K562 (cell line): ENCODE data around the gene ATXN1. TPM values are rescaled to one million over a fixed set of nuclear protein-coding genes. Genes with fewer than 3 reads are reported as not detected.

ENCODE experiments used
- ATAC-seq: fragments of 200-7000 bp; cut with Tn5 transposase; 3 replicates; pipeline ENCODE4 v1.9.1; 2020; ENCODE audit warnings: moderate library complexity
- BruUV-seq: library from RNA; stranded (reverse); fragments of 400-500 nt; replicated peaks from 2 replicates; lab custom pipeline; 2021; lab: Mats Ljungman, UMichigan
- CTCF ChIA-PET: fragments of 300-600 bp; formaldehyde crosslinking; extraction: SDS; loops from one replicate; lab custom pipeline; 2021; ENCODE audit warnings: low intra/inter-chr PET ratio; lab: Yijun Ruan, JAX
- POLR2A ChIA-PET: fragments of 300-600, 350-650 bp; sonication (Branson Sonifier 250); formaldehyde crosslinking; extraction: SDS; loops from one replicate; lab custom pipeline; 2021; ENCODE audit warnings: antibody characterized with exemption, inconsistent platforms; lab: Yijun Ruan, JAX
- DNase-seq, 4 experiments: peaks; one replicate each; pipeline versions ENCODE4 v3.0.0 to v3.0.0-alpha.2; 2011 to 2018; ENCODE audit warnings: low spot score in 3 of 4, mixed read lengths in 3 of 4; ENCODE audit errors: extremely low read depth in 1 of 4
- FAIRE-seq: peaks from 2 replicates; lab custom pipeline; 2011; peaks lifted over from hg19 to GRCh38; lab: Jason Lieb, UNC
- H2AFZ ChIP-seq: 2 replicates; pipeline ENCODE4 v1.6.0; 2011; ENCODE audit warnings: low read depth, low read length, control low read depth, inconsistent platforms
- H3K27ac ChIP-seq: fragments of 200-600 bp; 3 replicates; pipeline ENCODE4 v1.8.0; 2011; ENCODE audit warnings: low read depth, mild to moderate bottlenecking, control low read depth, inconsistent platforms, low read length, moderate library complexity, mixed read lengths; ENCODE audit errors: extremely low read depth
- H3K27me3 ChIP-seq, 2 experiments: fragments of 300-600 bp in 1 of 2; 2 replicates in 1 of 2; 3 replicates in 1 of 2; pipeline versions ENCODE4 v1.6.0 to v1.8.0; 2011; ENCODE audit warnings: inconsistent platforms in 2 of 2, low read length in 2 of 2, mild to moderate bottlenecking in 1 of 2, mixed read lengths in 1 of 2, moderate library complexity in 1 of 2; ENCODE audit not compliant: control insufficient read depth in 2 of 2, insufficient read depth in 2 of 2
- H3K36me3 ChIP-seq: fragments of 300-600 bp; 3 replicates; pipeline ENCODE4 v1.8.0; 2011; ENCODE audit warnings: mild to moderate bottlenecking, low read length, inconsistent platforms; ENCODE audit not compliant: control insufficient read depth, insufficient read depth
- H3K4me1 ChIP-seq, 2 experiments: fragments of 200-600 bp in 1 of 2; replicated peaks in 1 of 2; 2 replicates in 1 of 2; 3 replicates in 1 of 2; pipeline versions ENCODE4 v1.5.1 to v1.8.0; 2011; ENCODE audit warnings: inconsistent platforms in 2 of 2, low read length in 2 of 2, mild to moderate bottlenecking in 1 of 2, mixed read lengths in 1 of 2, moderate library complexity in 1 of 2; ENCODE audit not compliant: control insufficient read depth in 2 of 2, insufficient read depth in 2 of 2
- H3K4me2 ChIP-seq: 2 replicates; pipeline ENCODE4 v1.6.1; 2011; ENCODE audit warnings: low read length, control low read depth, inconsistent platforms, mixed read lengths; ENCODE audit not compliant: insufficient read depth
- H3K4me3 ChIP-seq: fragments of 200-600 bp; sonication (generic), shearing (Covaris generic); 2 replicates; pipeline ENCODE4 v1.5.1; 2016; ENCODE audit warnings: control low read depth, inconsistent platforms
- H3K79me2 ChIP-seq: fragments of 200-600 bp; 3 replicates; pipeline ENCODE4 v1.8.0; 2011; ENCODE audit warnings: low read length, inconsistent platforms; ENCODE audit not compliant: control insufficient read depth, insufficient read depth
- H3K9ac ChIP-seq, 2 experiments: 2 replicates each; pipeline versions ENCODE4 v1.6.0 to v1.6.1; 2011; ENCODE audit warnings: low read depth in 2 of 2, low read length in 2 of 2, control low read depth in 1 of 2, inconsistent platforms in 1 of 2, mild to moderate bottlenecking in 1 of 2, mixed read lengths in 1 of 2; ENCODE audit not compliant: insufficient read depth in 1 of 2
- H3K9me1 ChIP-seq: one replicate; pipeline ENCODE4 v1.6.0; 2011; ENCODE audit warnings: inconsistent platforms, mild to moderate bottlenecking, low read length, moderate library complexity; ENCODE audit not compliant: control insufficient read depth, insufficient read depth
- H3K9me3 ChIP-seq: replicated peaks from 2 replicates; pipeline ENCODE4 v1.5.1; 2011; ENCODE audit warnings: low read depth, low read length, inconsistent platforms; ENCODE audit not compliant: control insufficient read depth, insufficient read depth
- H4K20me1 ChIP-seq: replicated peaks from 2 replicates; pipeline ENCODE4 v1.6.1; 2011; ENCODE audit warnings: low read length, inconsistent platforms, mixed read lengths; ENCODE audit not compliant: control insufficient read depth, insufficient read depth
- ARID4B ChIP-seq: sonication (generic); formaldehyde crosslinking; IDR thresholded peaks from 2 replicates; pipeline ENCODE4 v1.8.0; 2022; ENCODE audit warnings: mild to moderate bottlenecking, missing genetic modification reagents
- CBFB ChIP-seq: sonication (generic); formaldehyde crosslinking; IDR thresholded peaks from 2 replicates; pipeline ENCODE4 v1.4.0; 2020; ENCODE audit warnings: mild to moderate bottlenecking, missing genetic modification reagents
- MAFF ChIP-seq: IDR thresholded peaks from 2 replicates; pipeline ENCODE4 v1.6.1; 2012; ENCODE audit warnings: low read length, improper control_type of control experiment
- MCM5 ChIP-seq: fragments of 450-650 bp; IDR thresholded peaks from 2 replicates; pipeline ENCODE4 v1.6.1; 2016; ENCODE audit warnings: low read depth
- MYBL2 ChIP-seq, 2 experiments: fragments of 450-650 bp in 1 of 2; sonication (generic) in 1 of 2; formaldehyde crosslinking in 1 of 2; IDR thresholded peaks; 2 replicates each; pipeline versions ENCODE4 v1.6.1 to v1.8.1; 2017 to 2022; ENCODE audit warnings: borderline replicate concordance in 1 of 2, inconsistent platforms in 1 of 2, low read depth in 1 of 2, mild to moderate bottlenecking in 1 of 2, missing genetic modification reagents in 1 of 2, moderate library complexity in 1 of 2
- RAD51 ChIP-seq: fragments of 450-650 bp; IDR thresholded peaks from 2 replicates; pipeline ENCODE4 v1.7.1; 2016; ENCODE audit warnings: low read depth, mild to moderate bottlenecking, borderline replicate concordance
- SREBF1 ChIP-seq: fragments of 150-350 bp; IDR thresholded peaks from 2 replicates; pipeline ENCODE4 v1.6.1; 2014; ENCODE audit warnings: antibody characterized with exemption, low read depth, low read length, borderline replicate concordance
- SREBF2 ChIP-seq: sonication (generic); formaldehyde crosslinking; IDR thresholded peaks from 2 replicates; pipeline ENCODE4 v1.4.0; 2020; ENCODE audit warnings: mild to moderate bottlenecking, missing genetic modification reagents
- SRSF7 ChIP-seq: fragments of 200-400 bp; formaldehyde crosslinking; optimal IDR thresholded peaks from 2 replicates; pipeline ENCODE3; 2017; ENCODE audit warnings: mild to moderate bottlenecking, low read depth, low read length
- ZNF398 ChIP-seq: fragments of 250-450 bp; sonication (Bioruptor Pico); IDR thresholded peaks from 2 replicates; pipeline ENCODE4 v1.8.0; 2021; ENCODE audit warnings: moderate library complexity, mild to moderate bottlenecking, inconsistent platforms
- ZNF592 ChIP-seq: fragments of 450-650 bp; IDR thresholded peaks from 2 replicates; pipeline ENCODE4 v1.6.1; 2017; ENCODE audit warnings: antibody characterized with exemption, mild to moderate bottlenecking
- WGBS: fragments of 100-300 bp; shearing (Covaris generic); methylation state at CpG from one replicate; pipeline ENCODE4 v1.1.6; 2016; ENCODE audit warnings: low coverage, mixed read lengths; ENCODE audit not compliant: insufficient coverage; ENCODE audit errors: missing lambda C conversion rate; 5-methylcytosine and 5-hydroxymethylcytosine counted together
- in situ Hi-C: fragments of 300-500 bp; cut with MboI; formaldehyde crosslinking; loops from 4 replicates; pipeline ENCODE4 v1.15.0; 2018; ENCODE audit warnings: inconsistent platforms, mixed read lengths
- intact Hi-C: fragments of 100-400 bp; cut with micrococcal nuclease; formaldehyde crosslinking; loops from 2 replicates; pipeline ENCODE4 v1.14.2; 2022
- polyA plus RNA-seq, 8 experiments: library from polyadenylated mRNA; depleted of rRNA in 4 of 8; stranded (reverse) in 5 of 8; unstranded in 3 of 8; fragments of >200 nt; fragmentation: Nextera tagmentation in 2 of 8; fragmentation: Illumina TruSeq in 1 of 8; extraction: Ambion mirVana in 2 of 8; extraction: Trizol in 1 of 8; gene quantifications; 2 replicates each; pipeline versions ENCODE4 v1.2.1 to v1.2.3, GENCODE V29; 2011 to 2014; ENCODE audit warnings: inconsistent platforms in 1 of 8, missing spikeins in 1 of 8
- total RNA-seq, 7 experiments: library from RNA; depleted of rRNA in 6 of 7; stranded (reverse); fragments of >200 nt in 6 of 7; fragmentation: Illumina TruSeq in 2 of 7; extraction: Trizol in 2 of 7; gene quantifications; 2 replicates each; pipeline versions ENCODE4 v1.2.1 to v1.2.3, GENCODE V29; 2011 to 2021; ENCODE audit warnings: low replicate concordance in 1 of 7

ATXN1 gene
- total and polyA plus RNA-seq, 9 of the 15 experiments (the other 6 are each of a cell fraction or from before 2014, with no cell fraction given): under 0.01 to 1.2 (median 0.58) TPM

- Histone ChIP-seq H3K79me2 (no peaks in the 10 kb centered on the region), H3K36me3 (no peaks in the 10 kb centered on the region), H3K4me1 (no peaks in the 10 kb centered on the region), H2AFZ (no peak overlapping the region), H3K9me3 (no peaks in the 10 kb centered on the region), H3K9ac (no peak overlapping the region), H3K4me3 (no peak overlapping the region), H3K27ac (no peak overlapping the region), H3K9me1 (no peaks in the 10 kb centered on the region), H3K27me3 (peaks cover 4 to 6% of the 10 kb centered on the region in 2 experiments), H3K4me2 (no peak overlapping the region), H4K20me1 (no peaks in the 10 kb centered on the region)
- in situ Hi-C loops: no loop called here
- FAIRE-seq: no peak
- DNase-seq: no peak
- intact Hi-C loops: no loop called here
- ATAC-seq: no peak
- WGBS: 2% methylated on average over 6 of the region's 6 CpGs
- CTCF ChIA-PET: no interaction called here
- no TSS peak for BruUV-seq
- POLR2A ChIA-PET: interaction anchor here (1.1 kb wide), 1 partner anchor 176 kb away, joined by 3 read pairs; no protein-coding TSS in a partner anchor
- TF ChIP-seq MAFF (no peak), MCM5 (no peak), SREBF2 (no peak), MYBL2 (IDR thresholded peaks at IDR 0.05; ENCODE audit: low read depth) (no peak), MYBL2 (CRISPR knock-in tag; IDR thresholded peaks at IDR 0.05; ENCODE audit: borderline replicate concordance) (no peak), SREBF1 (no peak), ARID4B (CRISPR knock-in tag) (no peak), ZNF592 (no peak), ZNF398 (no peak), CBFB (no peak), RAD51 (no peak), SRSF7 (no peak)
Observed at GRCh38 chr6:16728513-16729182, 32.6 kb downstream of the ATXN1 start.
